T-helper 1 cell treated with Interleukin-12 subunit alpha and Interleukin-12 subunit beta and Interleukin-4 antibody, amounts not matched to agents 30 ng/mL and 1 ng/mL, for 36 hours (primary cell): ENCODE results near the gene ALDH1A2. TPM values are rescaled to one million over a fixed set of nuclear protein-coding genes. Genes with fewer than 3 reads are reported as not detected.
"Not testable (repeated sequence)": the region's sequence is repeated elsewhere in the genome, so short reads cannot be mapped to it uniquely, and the experiment has no call there.

Experiments
- intact Hi-C: fragments of 100-400 bp; cut with micrococcal nuclease; formaldehyde crosslinking; loops from one replicate; pipeline ENCODE4 v1.15.1; 2024
- total RNA-seq: library from RNA; stranded (reverse); gene quantifications from 2 replicates; pipeline ENCODE4 v1.2.3, GENCODE V29; 2022

The ALDH1A2 gene
- total RNA-seq, 1 donor from 2014 or later = not detected

DNA sequence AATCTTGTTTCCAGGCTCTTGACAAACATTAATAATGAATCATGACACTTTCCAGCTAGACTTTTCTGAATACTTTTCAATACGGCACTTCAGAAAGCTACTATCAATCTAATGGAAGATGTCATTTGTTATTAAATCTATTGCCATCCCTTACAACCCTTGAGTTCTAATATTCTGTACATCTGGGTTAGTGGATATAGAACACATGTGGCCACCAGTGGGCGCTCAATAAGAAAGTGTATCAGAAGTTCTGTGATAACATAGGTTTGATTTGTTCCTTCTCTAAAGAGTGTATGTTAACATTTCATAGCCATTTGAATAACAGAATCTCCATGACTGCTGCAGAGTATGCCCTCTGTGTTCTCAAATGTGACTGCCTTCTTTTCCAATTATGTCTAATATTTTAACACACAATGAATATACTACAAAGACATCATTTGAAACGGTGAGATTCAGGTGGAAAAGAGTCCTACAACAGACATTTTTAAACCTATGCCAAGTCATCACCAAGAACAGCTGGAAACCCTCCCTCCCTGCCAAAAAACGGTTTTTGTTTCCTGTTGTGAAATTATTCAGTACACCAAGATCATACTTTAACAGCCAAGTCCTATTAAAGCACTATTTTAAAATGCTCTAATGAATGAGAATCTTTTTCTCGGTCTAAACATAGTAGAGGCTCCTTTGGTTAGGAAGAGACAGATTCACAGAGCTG is 22.2 kb downstream of the ALDH1A2 start:
- intact Hi-C loops = loop anchor here (1.0 to 5.0 kb wide), 3 partner anchors 27 to 1484 kb away; no protein-coding TSS in a partner anchor

DNA sequence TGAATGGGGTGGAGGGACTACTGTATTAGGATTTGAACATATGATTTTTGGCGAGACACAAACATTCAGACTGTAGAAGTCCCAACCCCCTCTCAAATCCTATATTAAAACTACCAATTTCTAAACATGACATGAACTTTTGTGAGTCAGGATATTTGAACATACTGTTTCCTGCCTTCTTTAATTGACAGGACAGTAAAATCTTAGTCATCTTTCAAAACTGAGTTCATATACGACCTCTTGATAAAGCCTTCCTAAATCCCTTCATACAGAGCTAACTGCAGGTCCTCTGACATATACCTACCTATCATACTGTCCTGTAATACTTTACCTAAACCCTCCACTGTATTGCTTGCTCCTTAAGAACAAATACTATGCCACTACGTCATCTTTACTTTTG is 23.5 kb downstream of the ALDH1A2 start:
- intact Hi-C loops = loop anchor here (2.0 to 5.0 kb wide), 2 partner anchors 29 to 1485 kb away; no protein-coding TSS in a partner anchor

DNA sequence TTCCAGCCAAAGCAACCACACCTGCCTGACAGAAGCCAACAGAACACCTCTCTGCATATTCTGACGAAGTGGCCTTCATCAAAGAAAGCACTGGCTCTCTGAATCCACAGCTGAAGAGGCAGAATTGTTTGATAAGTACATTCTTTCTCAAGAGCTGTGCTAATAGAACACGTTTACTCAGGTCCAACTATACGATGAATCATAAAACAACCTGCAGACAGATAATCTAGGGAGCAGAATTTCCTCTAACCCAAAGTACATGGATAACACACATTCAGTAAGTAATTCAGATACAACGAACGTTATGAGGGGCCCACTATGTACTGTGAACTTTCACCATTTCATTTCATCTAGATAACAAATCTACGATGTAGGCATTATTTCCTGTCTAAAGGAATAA is 25.4 kb downstream of the ALDH1A2 start:
- intact Hi-C loops = loop anchor here (5.0 kb wide), 1 partner anchor 1487 kb away; no protein-coding TSS in a partner anchor

DNA sequence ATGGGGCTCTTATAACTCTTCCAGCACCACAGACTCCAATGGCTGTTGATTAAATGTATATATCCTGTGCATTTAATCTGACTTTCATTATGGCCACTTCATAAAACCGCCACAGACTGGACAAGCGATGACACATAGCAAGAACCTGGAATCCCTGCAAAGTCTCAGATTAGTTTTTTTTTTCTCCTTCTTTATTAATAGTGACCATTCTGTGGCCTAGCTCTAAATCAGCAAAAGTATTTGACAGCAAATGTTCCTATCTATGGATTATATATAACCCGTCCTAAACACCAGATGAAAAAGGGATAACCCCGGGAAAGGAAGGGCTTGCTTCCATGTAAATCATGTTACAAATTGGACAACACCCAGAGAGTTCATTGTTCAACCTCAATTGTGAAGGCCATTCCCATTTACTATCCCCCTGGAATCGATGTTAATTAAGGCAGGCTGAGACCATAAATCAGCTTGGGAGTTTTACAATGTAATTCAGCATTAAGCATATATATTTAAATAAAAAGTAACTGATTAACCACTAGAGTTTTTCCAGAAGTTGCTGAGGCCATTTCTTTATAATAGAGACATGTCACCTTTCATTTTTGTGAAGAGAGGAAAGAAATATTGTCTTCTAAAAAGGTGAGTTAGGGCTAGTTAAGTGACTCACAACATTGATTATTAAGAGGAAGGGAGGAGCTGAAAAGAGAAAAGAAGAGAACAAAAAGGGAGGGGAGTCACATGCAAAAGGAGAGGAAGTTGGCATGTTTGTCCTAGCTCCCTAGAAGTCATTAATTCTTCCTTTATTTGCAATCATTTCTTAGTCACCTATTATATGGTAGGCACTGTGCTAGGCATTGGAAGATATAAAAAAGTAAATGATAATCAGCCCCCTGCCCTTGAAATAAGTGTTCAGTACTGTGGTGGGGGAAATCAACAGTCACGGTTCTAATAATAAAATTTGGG is 26.2 kb downstream of the ALDH1A2 start:
- intact Hi-C loops = loop anchor here (5.0 kb wide), 1 partner anchor 1488 kb away; no protein-coding TSS in a partner anchor

DNA sequence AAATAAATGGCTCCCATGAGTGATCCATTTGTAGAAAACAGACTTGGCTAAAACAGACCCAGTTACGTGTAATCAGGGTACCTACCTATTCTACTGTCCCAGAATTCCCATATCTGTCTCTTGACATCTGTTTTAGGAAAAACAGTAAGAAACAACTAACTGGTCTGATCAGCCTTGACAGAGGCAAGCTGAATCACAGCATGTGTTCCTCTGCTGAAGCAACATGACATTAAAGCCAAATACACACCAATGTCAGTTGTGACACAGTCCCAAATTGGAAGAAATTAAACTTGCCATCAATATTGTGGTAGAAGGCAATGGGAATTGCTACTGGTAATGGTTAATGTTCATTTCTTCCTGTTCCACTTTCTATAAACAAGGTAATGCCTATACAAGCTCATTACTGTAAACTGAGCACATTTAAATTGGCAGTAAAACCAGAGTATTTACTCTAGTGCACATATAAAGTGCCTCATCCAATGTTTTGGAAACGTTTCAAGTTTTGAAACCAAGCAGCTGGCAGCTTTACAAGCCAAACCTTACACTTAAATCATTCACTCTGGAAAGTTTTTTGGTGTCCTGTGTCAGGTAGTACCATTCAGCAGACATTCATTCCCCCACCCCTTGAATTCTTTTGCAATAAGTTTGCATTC is 27.0 kb downstream of the ALDH1A2 start:
- intact Hi-C loops = no loop called here

DNA sequence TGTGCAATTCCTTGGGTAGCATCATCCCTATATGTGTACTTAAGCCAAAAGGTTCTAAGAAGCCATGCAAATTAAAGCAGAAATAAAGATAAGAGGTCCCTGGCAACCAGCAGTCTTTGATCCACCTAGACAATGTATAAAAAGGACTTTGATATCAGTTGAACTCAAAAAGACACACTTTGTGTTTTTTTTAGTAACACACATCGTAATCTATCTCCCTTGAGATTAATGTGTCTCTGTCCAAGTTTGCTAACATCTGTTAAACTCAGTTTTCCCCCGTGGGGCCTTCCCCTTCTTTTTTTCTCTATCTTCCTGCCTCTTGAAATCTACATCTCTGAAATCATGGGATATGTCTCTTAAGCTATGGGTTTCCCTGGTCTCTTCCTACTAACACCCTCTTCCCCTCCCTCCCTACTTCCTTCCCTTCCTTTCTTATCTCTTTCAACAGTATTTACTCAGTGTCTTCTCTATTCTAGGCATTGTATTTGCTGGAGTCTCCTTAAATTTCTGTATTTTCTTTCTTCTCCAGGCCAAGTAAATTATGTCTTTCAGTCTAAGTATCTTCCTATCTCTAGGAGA is 27.7 kb downstream of the ALDH1A2 start:
- intact Hi-C loops = no loop called here

DNA sequence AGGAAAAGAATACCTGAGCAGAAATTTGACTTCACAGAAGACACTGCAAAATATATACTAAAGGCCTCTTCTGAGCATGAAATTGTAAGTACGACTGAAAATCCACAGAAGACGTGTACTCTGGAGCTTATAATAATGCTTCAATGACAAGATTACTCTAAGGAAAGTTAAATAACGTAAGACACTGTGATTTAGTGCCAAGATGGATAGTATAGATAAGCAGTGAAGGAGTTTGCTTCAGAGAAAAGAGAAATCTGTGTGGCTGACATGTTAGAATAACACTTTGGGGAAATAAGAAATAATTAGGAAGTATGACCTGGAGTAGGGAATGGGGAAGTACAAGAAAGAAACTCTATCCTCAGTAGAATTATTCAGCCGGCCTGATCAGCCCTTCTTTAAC is 28.9 kb downstream of the ALDH1A2 start:
- intact Hi-C loops = no loop called here

DNA sequence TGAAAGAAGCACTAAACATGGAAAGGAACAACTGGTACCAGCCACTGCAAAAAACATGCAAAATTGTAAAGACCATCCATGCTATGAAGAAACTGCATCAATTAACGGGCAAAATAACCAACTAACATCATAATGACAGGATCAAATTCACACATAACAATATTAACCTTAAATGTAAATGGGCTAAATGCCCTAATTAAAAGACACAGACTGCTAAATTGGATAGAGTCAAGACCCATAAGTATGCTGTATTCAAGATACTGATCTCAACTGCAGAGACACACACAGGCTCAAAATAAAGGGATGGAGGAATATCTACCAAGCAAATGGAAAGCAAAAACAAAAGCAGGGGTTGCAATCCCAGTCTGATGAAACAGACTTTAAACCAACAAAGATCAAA is 37.1 kb downstream of the ALDH1A2 start:
- intact Hi-C loops = not testable (repeated sequence)

DNA sequence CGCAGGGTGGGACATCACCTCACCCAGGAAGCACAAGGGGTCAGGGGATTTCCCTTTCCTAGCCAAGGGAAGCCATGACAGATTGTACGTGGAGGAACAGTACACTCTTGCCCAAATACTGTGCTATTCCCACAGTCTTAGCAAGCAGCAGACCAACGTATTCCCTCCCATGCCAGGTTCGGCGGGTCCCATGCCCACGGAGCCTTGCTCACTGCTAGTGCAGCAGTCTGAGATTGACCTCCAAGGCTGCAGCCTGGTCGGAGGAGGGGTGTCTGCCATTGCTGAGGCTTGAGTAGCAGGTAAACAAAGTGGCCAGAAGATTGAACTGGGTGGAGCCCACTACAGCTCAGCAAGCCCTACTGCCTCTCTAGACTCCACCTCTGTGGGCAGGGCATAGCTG is 39.0 kb downstream of the ALDH1A2 start:
- intact Hi-C loops = no loop called here

DNA sequence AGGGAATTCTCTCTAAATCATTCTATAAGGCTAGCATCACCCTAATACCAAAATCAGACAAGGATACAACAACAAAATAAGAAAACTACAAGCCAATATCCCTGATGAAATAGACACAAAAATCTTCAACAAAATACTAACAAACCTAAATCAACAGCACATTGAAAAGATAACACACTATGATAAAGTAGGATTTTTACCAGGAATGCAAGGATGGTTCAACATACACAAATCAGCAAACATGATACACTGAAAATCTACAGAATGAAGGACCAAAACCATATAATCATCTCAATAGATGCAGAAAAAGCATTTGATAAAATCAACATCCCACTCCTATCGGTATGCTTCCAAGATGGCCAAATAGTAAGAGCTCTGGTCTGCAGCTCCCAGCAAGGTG is 39.5 kb downstream of the ALDH1A2 start:
- intact Hi-C loops = no loop called here

DNA sequence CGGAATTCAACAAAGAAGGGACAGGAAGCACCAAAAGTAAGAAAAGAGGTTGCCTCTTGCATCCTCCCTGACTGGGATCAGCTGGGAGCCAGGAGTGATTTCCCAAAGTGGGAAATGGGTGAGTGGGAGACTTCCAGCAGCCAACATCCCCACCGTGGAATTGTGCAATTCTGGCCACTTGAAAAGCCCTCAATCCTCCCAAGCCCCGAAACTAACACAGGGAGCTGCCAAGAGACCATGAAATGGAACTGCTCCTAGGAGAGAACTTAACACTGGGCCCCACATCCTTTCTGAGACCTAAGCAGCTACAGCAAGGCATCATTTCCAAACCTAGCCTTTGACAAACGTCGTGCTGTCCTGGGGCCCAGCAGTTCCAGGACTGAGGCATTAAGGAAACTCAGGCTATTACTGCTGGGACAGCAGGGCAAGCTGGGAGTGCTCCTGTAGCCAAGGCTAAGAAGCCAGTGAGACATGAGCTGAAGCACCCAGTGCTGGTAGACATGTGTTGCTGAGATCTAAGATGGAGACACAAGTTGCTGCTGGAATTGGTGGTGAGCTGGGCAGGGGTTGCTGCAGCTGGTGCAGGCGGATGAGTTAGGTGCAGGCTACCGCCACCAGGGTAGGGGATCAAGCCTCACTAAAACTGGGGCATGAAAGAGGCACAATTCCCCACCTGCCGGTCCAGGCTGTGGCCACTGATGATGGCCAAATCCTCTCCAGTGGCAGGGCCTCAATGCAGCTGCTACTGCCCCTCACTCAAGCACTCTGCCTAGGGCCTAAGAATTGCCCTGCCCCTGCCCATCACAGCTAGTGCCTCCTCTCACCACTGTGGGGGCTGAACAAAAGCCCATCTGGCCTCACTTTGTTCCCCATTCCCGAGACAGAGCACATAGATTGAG is 43.9 kb downstream of the ALDH1A2 start:
- intact Hi-C loops = no loop called here

DNA sequence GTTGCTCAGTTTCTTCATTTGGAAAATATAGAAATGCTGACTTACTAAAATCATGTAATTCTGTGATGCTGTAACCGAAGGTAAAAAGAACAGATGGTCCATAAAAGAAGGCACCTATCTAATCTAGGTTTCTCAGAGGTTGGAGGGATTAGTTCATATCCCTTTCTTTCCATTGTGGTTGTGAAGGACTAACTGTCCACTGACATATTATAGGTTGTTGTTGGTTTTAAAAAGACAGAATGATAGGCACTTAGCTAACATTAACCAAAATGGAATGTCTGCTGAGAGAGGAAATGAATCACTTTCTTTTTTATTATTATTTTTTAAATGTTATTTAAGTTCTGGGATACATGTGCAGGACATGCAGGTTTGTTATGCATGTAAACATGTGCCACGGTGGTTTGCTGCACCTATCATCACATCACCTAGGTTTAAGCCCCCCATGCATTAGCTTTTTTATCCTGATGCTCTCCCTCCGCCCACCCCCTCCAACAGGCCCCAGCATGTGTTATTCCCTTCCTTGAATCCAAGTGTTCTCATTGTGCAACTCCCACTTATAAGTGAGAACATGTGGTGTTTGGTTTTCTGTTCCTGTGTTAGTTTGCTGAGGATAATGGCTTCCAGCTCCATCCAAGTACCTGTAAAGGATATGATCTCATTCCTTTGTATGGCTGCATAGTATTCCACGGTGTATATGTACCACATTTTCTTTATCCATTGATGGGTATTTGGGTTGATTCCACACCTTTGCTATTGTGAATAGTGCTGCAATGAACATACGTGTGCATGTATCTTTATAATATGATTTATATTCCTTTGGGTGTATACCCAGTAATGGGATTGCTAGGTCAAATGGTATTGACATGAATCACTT is 45.8 kb downstream of the ALDH1A2 start:
- intact Hi-C loops = no loop called here

DNA sequence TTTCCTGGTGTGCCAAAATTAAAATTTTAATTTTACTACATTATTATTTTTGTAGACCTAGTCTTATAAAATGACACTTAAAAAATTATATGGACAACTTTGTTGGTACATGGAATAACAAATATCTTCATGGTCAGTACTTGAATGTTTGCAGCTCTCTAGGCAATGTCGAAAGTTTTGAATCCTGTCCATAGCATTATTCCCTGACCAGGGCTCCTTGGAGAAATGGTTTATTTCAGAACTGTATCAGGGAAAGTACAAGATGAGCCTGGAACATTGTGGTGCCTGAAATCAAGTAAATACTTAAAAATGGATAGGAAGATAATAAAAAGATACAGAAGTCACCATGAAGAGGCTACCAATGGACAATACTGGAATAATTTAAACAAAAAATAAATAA is 47.6 kb downstream of the ALDH1A2 start:
- intact Hi-C loops = no loop called here

DNA sequence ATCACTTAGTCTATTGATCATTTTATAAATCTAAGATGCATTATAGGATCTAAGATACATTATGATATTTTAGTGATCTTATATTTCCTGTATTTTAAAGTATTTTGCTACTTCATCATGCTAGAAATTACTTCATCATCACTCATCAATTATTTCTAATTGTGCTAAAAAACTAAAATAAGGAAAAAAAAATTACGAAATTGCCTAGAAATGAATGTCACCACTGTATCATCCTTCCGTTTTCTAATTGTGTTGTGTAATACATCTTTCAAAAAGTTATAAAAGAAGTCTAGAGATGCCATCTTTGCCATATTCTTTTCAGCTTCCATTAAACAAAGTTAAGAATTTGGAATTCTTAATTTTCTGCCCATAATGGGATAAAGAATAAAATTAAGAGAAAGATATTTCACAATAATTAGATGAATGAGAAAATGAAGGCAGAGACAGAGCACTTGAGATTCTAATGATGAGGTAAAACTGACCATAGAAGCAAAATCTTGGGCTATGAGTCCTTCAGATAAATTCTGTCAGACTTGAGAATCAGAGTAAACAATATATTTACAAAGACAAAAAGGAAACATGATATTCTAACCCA is 48.8 kb downstream of the ALDH1A2 start:
- intact Hi-C loops = no loop called here

DNA sequence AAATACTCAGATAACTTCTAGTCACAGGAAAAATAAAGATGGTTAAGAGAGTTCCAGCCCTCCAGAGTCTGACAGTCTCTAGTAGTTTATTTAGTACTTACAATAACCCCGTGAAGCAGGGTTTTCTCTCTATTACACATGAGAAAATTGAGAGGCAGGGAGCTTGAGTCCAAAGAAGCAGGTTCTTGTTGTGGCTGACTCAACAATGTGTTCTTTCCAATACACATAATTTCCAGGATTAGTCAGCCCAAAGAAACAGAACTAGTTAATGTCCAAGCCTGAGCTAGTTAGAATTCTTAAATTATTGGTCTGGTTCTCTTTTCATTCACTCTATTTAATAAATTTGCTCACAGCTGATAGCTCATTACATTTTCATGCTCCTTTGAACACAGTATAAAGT is 49.9 kb downstream of the ALDH1A2 start:
- intact Hi-C loops = no loop called here

DNA sequence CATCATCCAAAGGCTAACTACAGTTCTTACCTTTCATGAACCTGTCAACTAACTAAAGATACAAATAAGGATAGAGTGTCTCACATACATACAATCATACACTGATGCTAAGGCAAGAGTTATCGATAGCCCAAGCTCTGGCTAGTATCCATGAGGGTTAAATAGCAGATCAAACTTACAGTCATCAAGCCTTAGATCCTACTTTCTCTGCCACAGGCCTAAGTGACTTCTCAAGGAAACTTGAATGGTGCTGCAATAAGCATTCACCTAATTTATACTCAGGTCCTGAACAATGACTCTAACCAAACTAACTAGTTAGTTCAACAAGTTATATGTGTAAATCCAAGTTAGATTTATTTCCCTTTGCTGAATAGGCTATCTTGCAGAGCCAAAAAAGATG is 51.0 kb downstream of the ALDH1A2 start:
- intact Hi-C loops = no loop called here

DNA sequence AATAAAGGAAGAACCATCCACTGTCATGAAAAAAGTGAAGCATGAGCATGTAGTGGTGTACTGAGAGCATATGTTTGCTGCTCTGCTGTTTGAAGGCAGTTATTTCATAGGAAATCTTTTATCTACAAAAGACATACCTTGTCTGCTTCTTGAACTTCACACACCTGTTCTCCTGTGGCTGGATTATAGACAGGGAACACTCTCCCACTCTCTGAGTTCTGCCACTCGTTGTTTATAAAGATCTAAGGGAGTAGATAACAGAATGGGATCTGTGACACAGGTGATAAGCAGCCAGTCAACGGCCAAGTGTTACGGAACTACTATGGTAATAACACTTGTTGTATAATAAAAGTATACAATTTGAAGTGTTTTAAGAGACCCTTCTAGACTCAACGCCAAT is 51.5 kb downstream of the ALDH1A2 start:
- intact Hi-C loops = no loop called here

DNA sequence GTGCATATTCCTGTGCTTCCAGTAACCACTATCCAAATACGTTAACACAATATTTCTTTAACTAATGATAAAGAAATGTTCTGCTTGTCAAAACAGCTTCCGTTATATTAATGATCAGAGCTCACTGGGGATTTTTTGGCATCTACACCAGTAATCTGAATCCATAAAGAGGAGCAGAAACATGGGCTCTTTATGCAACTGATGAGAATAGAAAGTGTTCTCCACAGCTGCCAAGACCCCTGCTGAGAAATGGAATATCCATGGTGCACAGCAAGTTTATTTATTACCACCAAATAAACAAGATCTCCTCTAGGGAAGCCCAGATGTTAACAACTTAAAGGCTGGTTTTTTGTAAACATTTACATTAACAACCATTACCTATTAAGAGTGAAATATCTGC is 54.5 kb downstream of the ALDH1A2 start:
- intact Hi-C loops = no loop called here

DNA sequence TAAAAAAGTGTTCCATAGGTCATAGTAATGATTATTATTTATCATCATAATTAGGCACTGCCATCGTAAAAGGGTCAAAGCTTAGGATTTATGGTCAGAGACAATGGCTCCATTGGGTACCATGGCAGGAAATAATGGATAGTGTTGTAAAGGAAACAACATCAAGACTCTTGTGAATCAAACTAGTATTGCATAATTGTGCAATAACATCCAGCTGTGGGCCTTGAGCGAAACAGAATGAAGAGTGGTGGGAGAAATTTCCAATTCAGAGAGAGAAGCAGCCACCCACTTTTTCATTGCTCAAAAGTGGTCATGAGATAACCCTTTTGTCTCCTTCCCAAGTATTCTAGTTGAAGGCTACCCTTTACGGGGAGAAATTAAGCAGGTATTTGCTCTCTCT is 61.7 kb downstream of the ALDH1A2 start:
- intact Hi-C loops = no loop called here
